Adrenal gland (tissue), 12 donors: ENCODE results near the gene LAMA4. TPM values are rescaled to one million over a fixed set of nuclear protein-coding genes. Genes with fewer than 3 reads are reported as not detected.
A peak's percentile ranks its signal among the peaks of the same experiment; 100 is the strongest.

Experiments used
- DNase-seq, 7 donors: peaks; one replicate each; pipeline ENCODE4 v3.0.0-alpha.2; 2019 to 2020
- H3K27ac ChIP-seq, 5 donors: fragments of 200-600 bp; sonication (generic) in 4 of 5; 1 replicate in 3 of 5; 2 replicates in 2 of 5; pipeline versions ENCODE4 v1.5.1 to v1.8.0; 2016 to 2020; ENCODE audit warnings: mild to moderate bottlenecking in 1 of 5
- H3K27me3 ChIP-seq: fragments of 200-600 bp; 2 replicates; pipeline ENCODE4 v1.8.0; 2021
- H3K36me3 ChIP-seq, 2 donors: fragments of 200-600 bp; replicated peaks in 1 of 2; 1 replicate in 1 of 2; 2 replicates in 1 of 2; pipeline versions ENCODE4 v1.5.1 to v1.8.0; 2018 to 2022
- H3K4me1 ChIP-seq, 2 donors: fragments of 200-600 bp; replicated peaks in 1 of 2; 1 replicate in 1 of 2; 2 replicates in 1 of 2; pipeline versions ENCODE4 v1.5.1 to v1.8.0; 2018 to 2021
- H3K4me3 ChIP-seq, 4 donors: fragments of 200-600 bp; sonication (generic) in 3 of 4; one replicate each; pipeline ENCODE4 v1.5.1; 2016 to 2018
- H3K9me3 ChIP-seq, 3 donors: fragments of 200-600 bp; sonication (generic) in 1 of 3; replicated peaks in 1 of 3; 1 replicate in 2 of 3; 2 replicates in 1 of 3; pipeline versions ENCODE4 v1.5.1 to v1.8.0; 2016 to 2021
- CTCF ChIP-seq, 6 experiments: fragments of 450-650 bp in 4 of 6; fragments of 200-600 bp in 2 of 6; sonication (generic) in 1 of 6; IDR thresholded peaks; 1 replicate in 5 of 6; 2 replicates in 1 of 6; pipeline versions ENCODE4 v1.5.1 to v1.8.0; 2016 to 2021; ENCODE audit warnings: antibody characterized with exemption in 6 of 6, mild to moderate bottlenecking in 2 of 6, moderate library complexity in 1 of 6
- POLR2A ChIP-seq, 2 donors: fragments of 450-650 bp; IDR thresholded peaks; one replicate each; pipeline ENCODE4 v1.6.1; 2017; ENCODE audit warnings: antibody characterized with exemption in 2 of 2, mild to moderate bottlenecking in 2 of 2, moderate library complexity in 1 of 2
- WGBS, 4 donors: extraction: QIAGEN DNeasy Blood & Tissue Kit in 2 of 4; methylation state at CpG; one replicate each; pipeline versions ENCODE4 v1.1.5 to v1.1.7; 2013 to 2017; 5-methylcytosine and 5-hydroxymethylcytosine counted together
- intact Hi-C, 2 donors: fragments of 100-400 bp; cut with DNase I; formaldehyde crosslinking; loops; one replicate each; pipeline versions ENCODE4 v1.14.1 to v1.15.0; 2022 to 2023
- polyA plus RNA-seq, 3 donors: library from polyadenylated mRNA; stranded (reverse); fragments of 200-250 nt in 2 of 3; fragments of 350-450 nt in 1 of 3; fragmentation: Illumina TruSeq in 1 of 3; extraction: RNeasy Lipid Tissue Mini Kit (QIAGEN cat#74804) in 1 of 3; gene quantifications; one replicate each; pipeline ENCODE4 v1.2.3, GENCODE V29; 2013 to 2014
- total RNA-seq, 9 donors: library from RNA; depleted of rRNA in 4 of 9; stranded (reverse); fragments of >200 nt in 4 of 9; fragments of 120-200 nt in 1 of 9; fragmentation: NEBNext Ultra II Directional in 1 of 9; extraction: Animal tissue kit (Norgen Biotek cat#: 25700) in 1 of 9; gene quantifications; one replicate each; pipeline versions ENCODE4 v1.1.0 to v1.2.4, GENCODE V29; 2013 to 2023
- donor health status: healthy with polysubstance abuse.
- donor health status: Bipolar disorder and iron deficiency.
- donor health status: DM: yes; HTN: yes; CAD: no.
- donor health status: DM: no; HTN: no; CAD: no.
- donor health status: DM: no; HTN: no; CAD: no.
- donor health status: DM: yes; HTN: yes; CAD: no.

The LAMA4 gene
- total and polyA plus RNA-seq, 12 donors = 7.5 to 102 (median 23.3) TPM

DNA sequence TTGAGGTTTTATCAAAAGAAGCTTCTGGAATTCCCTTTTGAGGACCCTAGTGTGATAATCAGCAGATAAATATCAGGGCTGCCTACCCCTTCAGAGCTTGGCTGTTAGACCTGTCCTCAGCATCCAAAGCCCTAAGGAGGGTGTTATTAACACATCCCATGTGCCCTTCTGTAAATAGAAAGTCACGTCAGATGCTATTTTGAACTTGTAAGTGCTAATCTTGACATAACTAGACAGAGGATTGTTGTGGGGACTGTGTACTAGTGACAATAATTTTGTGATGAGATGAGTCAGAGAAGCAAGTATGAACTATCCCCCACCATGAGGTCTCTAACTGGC, 4.9 kb upstream of the LAMA4 start:
- H3K9me3 ChIP-seq = no peaks in the 10 kb centered on the region
- WGBS, 4 donors = 77 to 89% (median 84%) methylated on average over 1 of the region's 1 CpG
- H3K4me1 ChIP-seq = no peaks in the 10 kb centered on the region
- H3K27ac ChIP-seq = no peak overlapping the region
- no peak overlapping the region for H3K4me3 ChIP-seq
- intact Hi-C loops = no loop called here
- no peaks in the 10 kb centered on the region for H3K27me3 ChIP-seq
- no peaks in the 10 kb centered on the region for H3K36me3 ChIP-seq
- DNase-seq = no peak
- TF ChIP-seq CTCF (IDR thresholded peaks at IDR 0.05) = no peak
- no peak for TF ChIP-seq POLR2A (IDR thresholded peaks at IDR 0.05)

- no peak overlapping the region for H3K27ac ChIP-seq
- no peak for TF ChIP-seq POLR2A (IDR thresholded peaks at IDR 0.05)
- TF ChIP-seq CTCF (IDR thresholded peaks at IDR 0.05) = no peak
- H3K9me3 ChIP-seq = no peaks in the 10 kb centered on the region
- H3K4me3 ChIP-seq = no peak overlapping the region
- H3K36me3 ChIP-seq = no peaks in the 10 kb centered on the region
- 87 to 90% (median 88%) methylated on average over 11 of the region's 11 CpGs for WGBS, 4 donors
- DNase-seq = no peak
- H3K27me3 ChIP-seq = no peaks in the 10 kb centered on the region
- no peaks in the 10 kb centered on the region for H3K4me1 ChIP-seq
- intact Hi-C loops = no loop called here
These were observed 4.4 kb upstream of the LAMA4 start for GRCh38 chr6:112258642-112259336.

DNA sequence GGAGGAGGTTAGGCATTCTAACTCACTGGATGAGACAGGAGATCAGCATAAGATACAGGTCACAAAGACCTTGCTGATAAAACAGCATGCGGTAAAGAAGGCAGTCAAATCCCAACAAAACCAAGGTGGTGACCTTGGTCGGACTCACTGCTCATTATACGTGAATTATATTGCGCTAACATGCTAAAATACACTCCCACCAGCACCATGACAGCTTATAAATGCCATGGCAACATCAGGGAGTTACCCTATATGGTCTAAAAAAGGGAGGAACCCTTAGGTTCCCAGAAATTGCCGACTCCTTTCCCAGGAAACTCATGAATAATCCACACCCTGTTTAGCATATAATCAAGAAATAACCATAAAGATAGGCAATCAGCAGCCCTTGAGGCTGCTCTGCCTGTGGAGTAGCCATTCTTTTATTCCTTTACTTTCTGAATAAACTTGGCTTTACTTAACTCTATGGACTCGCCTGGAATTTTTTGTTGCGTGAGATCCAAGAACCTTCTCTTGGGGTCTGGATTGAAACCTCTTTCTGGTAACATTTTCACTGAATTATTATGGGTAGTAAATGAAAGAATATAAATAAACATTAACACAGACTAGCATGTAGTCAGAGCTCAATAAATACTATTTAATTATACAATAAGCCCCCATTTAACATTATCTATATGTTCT, 3.0 kb upstream of the LAMA4 start:
- TF ChIP-seq CTCF (IDR thresholded peaks at IDR 0.05) (no peak), POLR2A (IDR thresholded peaks at IDR 0.05) (no peak)
- no peak for DNase-seq
- Histone ChIP-seq H3K27me3 (no peaks in the 10 kb centered on the region), H3K36me3 (no peaks in the 10 kb centered on the region), H3K4me1 (no peaks in the 10 kb centered on the region), H3K27ac (no peak overlapping the region), H3K4me3 (no peak overlapping the region), H3K9me3 (no peaks in the 10 kb centered on the region)
- intact Hi-C loops = no loop called here
- WGBS, 4 donors = 60 to 71% (median 66%) methylated on average over 7 of the region's 7 CpGs

- Histone ChIP-seq H3K36me3 (no peaks in the 10 kb centered on the region), H3K4me1 (no peaks in the 10 kb centered on the region), H3K4me3 (peak overlapping the region in 1 of 4 donors; percentile 60), H3K27ac (peak overlapping the region in 2 of 5 donors; percentile 77 to 85), H3K27me3 (no peaks in the 10 kb centered on the region), H3K9me3 (no peaks in the 10 kb centered on the region)
- no peak for DNase-seq
- WGBS, 4 donors = 60 to 86% (median 68%) methylated on average over 3 of the region's 3 CpGs
- intact Hi-C loops = no loop called here
- TF ChIP-seq POLR2A (IDR thresholded peaks at IDR 0.05) (no peak), CTCF (IDR thresholded peaks at IDR 0.05) (no peak)
These were observed 554 bp upstream of the LAMA4 start for GRCh38 chr6:112254921-112255320.
